ENCODE measurements around the gene ANO1. TPM values are rescaled to one million over a fixed set of nuclear protein-coding genes. Genes with fewer than 3 reads are reported as not detected.

The ANO1 gene
- total and polyA plus RNA-seq, 2 donors (not counting 1 experiment from before 2014, with no cell fraction given) = not detected

GRCh38 chr11:70030412-70030811, 47.7 kb upstream of the ANO1 start:
- no peak for DNase-seq
- Histone ChIP-seq H3K36me3 (replicated peaks in 1 of 2; ENCODE audit: control extremely low read depth in 1 of 2, control insufficient read depth in 1 of 2, extremely low read depth in 1 of 2, insufficient read depth in 2 of 2, low read length in 1 of 2) (no peaks in the 10 kb centered on the region), H4K20me1 (ENCODE audit: control insufficient read depth, insufficient read depth, low read length, poor library complexity, severe bottlenecking) (no peaks in the 10 kb centered on the region), H3K79me2 (ENCODE audit: control insufficient read depth, insufficient read depth, low read length) (no peaks in the 10 kb centered on the region), H3K4me1 (ENCODE audit: control insufficient read depth in 2 of 2, insufficient read depth in 2 of 2, low read length in 2 of 2) (no peaks in the 10 kb centered on the region), H2AFZ (ENCODE audit: insufficient read depth, low read depth, low read length, poor library complexity, severe bottlenecking) (no peak overlapping the region), H3K4me3 (ENCODE audit: control extremely low read depth in 1 of 5, extremely low read depth in 1 of 5, insufficient read depth in 1 of 5, low read depth in 2 of 5, low read length in 4 of 5) (no peak overlapping the region), H3K4me2 (replicated peaks; ENCODE audit: low read depth, low read length, poor library complexity, severe bottlenecking) (no peak overlapping the region), H3K9me3 (ENCODE audit: control extremely low read depth in 1 of 3, control insufficient read depth in 2 of 3, insufficient read depth in 1 of 3, low read length in 2 of 3) (peaks cover 0 to 9% (median 0%) of the 10 kb centered on the region in 3 donors), H3K27me3 (replicated peaks in 1 of 4; ENCODE audit: control extremely low read depth in 1 of 4, control insufficient read depth in 3 of 4, insufficient read depth in 4 of 4, low read length in 3 of 4) (no peaks in the 10 kb centered on the region), H3K9ac (ENCODE audit: low read length) (no peak overlapping the region), H3K27ac (ENCODE audit: low read length in 2 of 2) (no peak overlapping the region)
- ChIA-PET POLR2A (no interaction called here), CTCF (no interaction called here)
- WGBS (ENCODE audit: insufficient coverage) = 94% methylated on average over 6 of the region's 7 CpGs
- TF ChIP-seq EZH2 (IDR thresholded peaks at IDR 0.05; ENCODE audit: borderline replicate concordance, insufficient read depth, low read depth, low read length, poor library complexity, severe bottlenecking) (no peak), CTCF (IDR thresholded peaks at IDR 0.05) (no peak)
- Mint-ChIP-seq H3K4me3 (no peak overlapping the region), H3K27ac (no peak overlapping the region), H3K27me3 (peaks cover 16% of the 10 kb centered on the region), H3K4me1 (no peaks in the 10 kb centered on the region), H3K9me3 (ENCODE audit: insufficient read depth) (no peaks in the 10 kb centered on the region)
- intact Hi-C loops (cut with micrococcal nuclease) = no loop called here
- ATAC-seq (ENCODE audit: low read depth) = no peak

- Mint-ChIP-seq H3K27me3 (peaks cover 16% of the 10 kb centered on the region), H3K4me3 (no peak overlapping the region), H3K4me1 (no peaks in the 10 kb centered on the region), H3K9me3 (ENCODE audit: insufficient read depth) (peaks cover 4% of the 10 kb centered on the region), H3K27ac (peak overlapping the region; percentile 26)
- Histone ChIP-seq H4K20me1 (ENCODE audit: control insufficient read depth, insufficient read depth, low read length, poor library complexity, severe bottlenecking) (no peaks in the 10 kb centered on the region), H3K9me3 (ENCODE audit: control extremely low read depth in 1 of 3, control insufficient read depth in 2 of 3, insufficient read depth in 1 of 3, low read length in 2 of 3) (peaks cover 0 to 5% (median 0%) of the 10 kb centered on the region in 3 donors), H2AFZ (ENCODE audit: insufficient read depth, low read depth, low read length, poor library complexity, severe bottlenecking) (no peak overlapping the region), H3K4me3 (ENCODE audit: control extremely low read depth in 1 of 5, extremely low read depth in 1 of 5, insufficient read depth in 1 of 5, low read depth in 2 of 5, low read length in 4 of 5) (no peak overlapping the region), H3K9ac (ENCODE audit: low read length) (no peak overlapping the region), H3K4me2 (replicated peaks; ENCODE audit: low read depth, low read length, poor library complexity, severe bottlenecking) (no peak overlapping the region), H3K36me3 (replicated peaks in 1 of 2; ENCODE audit: control extremely low read depth in 1 of 2, control insufficient read depth in 1 of 2, extremely low read depth in 1 of 2, insufficient read depth in 2 of 2, low read length in 1 of 2) (no peaks in the 10 kb centered on the region), H3K27ac (ENCODE audit: low read length in 2 of 2) (no peak overlapping the region), H3K79me2 (ENCODE audit: control insufficient read depth, insufficient read depth, low read length) (no peaks in the 10 kb centered on the region), H3K4me1 (ENCODE audit: control insufficient read depth in 2 of 2, insufficient read depth in 2 of 2, low read length in 2 of 2) (no peaks in the 10 kb centered on the region), H3K27me3 (replicated peaks in 1 of 4; ENCODE audit: control extremely low read depth in 1 of 4, control insufficient read depth in 3 of 4, insufficient read depth in 4 of 4, low read length in 3 of 4) (no peaks in the 10 kb centered on the region)
- ChIA-PET POLR2A (no interaction called here), CTCF (no interaction called here)
- DNase-seq (no peak), ATAC-seq (ENCODE audit: low read depth) (no peak)
- intact Hi-C loops (cut with micrococcal nuclease) = no loop called here
- TF ChIP-seq CTCF (IDR thresholded peaks at IDR 0.05) (no peak), EZH2 (IDR thresholded peaks at IDR 0.05; ENCODE audit: borderline replicate concordance, insufficient read depth, low read depth, low read length, poor library complexity, severe bottlenecking) (no peak)
- WGBS (ENCODE audit: insufficient coverage) = 85% methylated on average over 16 of the region's 18 CpGs
Observed at GRCh38 chr11:70031631-70032469, 46.3 kb upstream of the ANO1 start.

Measured in B cell (primary cell).